Heart right ventricle (tissue), 16 donors: ENCODE measurements around the gene HOXA6. TPM values are rescaled to one million over a fixed set of nuclear protein-coding genes. Genes with fewer than 3 reads are reported as not detected.

Experiments used
- ATAC-seq, 8 donors: fragments of 200-7000 bp; cut with Tn5 transposase; one replicate each; pipeline ENCODE4 v1.9.1; 2020; ENCODE audit warnings: mild to moderate bottlenecking in 8 of 8, moderate library complexity in 8 of 8, moderate number of reproducible peaks in 1 of 8
- DNase-seq, 2 donors: peaks; one replicate each; pipeline ENCODE4 v3.0.0-alpha.2; 2020
- H3K27ac ChIP-seq, 10 donors: fragments of 200-600 bp; sonication (generic) in 2 of 10; one replicate each; pipeline versions ENCODE4 v1.5.0 to v1.8.0; 2020 to 2022; ENCODE audit warnings: mild to moderate bottlenecking in 3 of 10
- H3K27me3 ChIP-seq, 7 donors: fragments of 200-600 bp; one replicate each; pipeline ENCODE4 v1.8.0; 2021 to 2022; ENCODE audit warnings: mild to moderate bottlenecking in 2 of 7
- H3K36me3 ChIP-seq, 9 donors: fragments of 200-600 bp; sonication (generic) in 1 of 9; one replicate each; pipeline versions ENCODE4 v1.5.0 to v1.8.0; 2020 to 2022; ENCODE audit warnings: mild to moderate bottlenecking in 2 of 9
- H3K4me1 ChIP-seq, 9 donors: fragments of 200-600 bp; sonication (generic) in 1 of 9; one replicate each; pipeline versions ENCODE4 v1.5.0 to v1.8.0; 2020 to 2022; ENCODE audit warnings: mild to moderate bottlenecking in 4 of 9
- H3K4me3 ChIP-seq, 10 donors: fragments of 200-600 bp; sonication (generic) in 2 of 10; one replicate each; pipeline versions ENCODE4 v1.5.0 to v1.8.0; 2020 to 2022; ENCODE audit warnings: mild to moderate bottlenecking in 7 of 10, moderate library complexity in 2 of 10
- H3K9me3 ChIP-seq, 11 donors: fragments of 200-600 bp in 10 of 11; sonication (generic) in 2 of 11; one replicate each; pipeline versions ENCODE4 v1.5.0 to v1.8.0; 2013 to 2022; ENCODE audit warnings: mild to moderate bottlenecking in 2 of 11, control low read depth in 1 of 11, moderate library complexity in 1 of 11
- CTCF ChIP-seq, 9 donors: fragments of 200-600 bp; sonication (generic) in 2 of 9; IDR thresholded peaks; one replicate each; pipeline versions ENCODE4 v1.5.0 to v1.8.0; 2021 to 2022; ENCODE audit warnings: antibody characterized with exemption in 9 of 9, mild to moderate bottlenecking in 5 of 9, moderate library complexity in 1 of 9
- WGBS, 2 donors: extraction: QIAGEN DNeasy Blood & Tissue Kit; methylation state at CpG; one replicate each; pipeline ENCODE4 v1.1.7; 2013; ENCODE audit warnings: inconsistent platforms in 1 of 2; 5-methylcytosine and 5-hydroxymethylcytosine counted together
- intact Hi-C, 10 donors: fragments of 100-400 bp; cut with DNase I; formaldehyde crosslinking; loops; one replicate each; pipeline versions ENCODE4 v1.11.1 to v1.14.2; 2022
- polyA plus RNA-seq, 2 donors: library from polyadenylated mRNA; stranded (reverse); fragments of 200-250 nt; gene quantifications; one replicate each; pipeline ENCODE4 v1.2.3, GENCODE V29; 2013
- total RNA-seq, 10 donors: library from RNA; stranded (reverse); fragmentation: NEBNext Ultra II Directional in 3 of 10; extraction: Animal tissue kit (Norgen Biotek cat#: 25700) in 3 of 10; gene quantifications; one replicate each; pipeline versions ENCODE4 v1.2.1 to v1.2.4, GENCODE V29; 2021 to 2023
- donor health status: Arrhythmogenic right ventricular cardiomyopathy.
- donor health status: ischemic (EF 13 %, LVEDD 7.1; RV severe dilation, severe dysfunction).
- donor health status: healthy with polysubstance abuse.
- donor health status: DM: no; HTN: yes; CAD: no.
- donor health status: DM: no; HTN: no; CAD: no.
- donor health status: ischemic (EF 25% LVEDD 6.9; RV normal size, moderate dysfunction).
- donor health status: ischemic (EF 25% LVEDD 5.7; RV mildly dilated, moderate dysfunction).
- donor health status: healthy.
- donor health status: DM: yes; HTN: yes; CAD: no.
- donor health status: Ischemic cardiomyopathy.
- donor health status: ischemic (EF 35%, LVEDD 5.7; RV mildly dilated, moderate dysfunction).
- donor health status: nonischemic (EF 11% LVEDD 7.7; RV severe dilation, severe dysfunction).
- donor health status: DM: yes; HTN: yes; CAD: no.
- donor health status: PGD.
- donor health status: ischemic (EF 29% LVEDD 5.4; RV normal size, mild dysfunction).
- donor health status: nonischemic (EF 23%, LVEDD 6.1; RV moderate dilation, normal function).

Gene HOXA6
- total and polyA plus RNA-seq, 12 donors = not detected

GRCh38 chr7:27193335-27194001, 45.9 kb upstream of the HOXA6 start:
- H3K4me3 ChIP-seq = peak overlapping the region in 8 of 10 donors; percentile 14 to 41 (median 30)
- intact Hi-C loops = loop anchor here in 7 of 10 donors (5.0 to 10.0 kb wide), 5 partner anchors 581 to 901 kb away; no protein-coding TSS in a partner anchor
- H3K27me3 ChIP-seq = peaks cover 61 to 100% (median 100%) of the 10 kb centered on the region in 7 donors
- WGBS, 2 donors = 12 to 20% methylated on average over 29 of the region's 29 CpGs
- TF ChIP-seq CTCF (IDR thresholded peaks at IDR 0.05) = no peak
- ATAC-seq (no peak), DNase-seq (no peak)
- H3K27ac ChIP-seq = no peak overlapping the region
- no peaks in the 10 kb centered on the region for H3K9me3 ChIP-seq
- H3K36me3 ChIP-seq = no peaks in the 10 kb centered on the region
- peaks cover 11 to 35% (median 23%) of the 10 kb centered on the region in 9 donors for H3K4me1 ChIP-seq

- H3K4me3 ChIP-seq = peak overlapping the region; percentile 9 to 41 (median 28)
- peaks cover 61 to 100% (median 100%) of the 10 kb centered on the region in 7 donors for H3K27me3 ChIP-seq
- H3K4me1 ChIP-seq = peaks cover 14 to 41% (median 30%) of the 10 kb centered on the region in 9 donors
- ATAC-seq (peak in 3 of 8 donors; percentile 32 to 57 (median 46)), DNase-seq (no peak)
- no peak overlapping the region for H3K27ac ChIP-seq
- intact Hi-C loops = loop anchor here in 7 of 10 donors (5.0 to 10.0 kb wide), 5 partner anchors 582 to 902 kb away; no protein-coding TSS in a partner anchor
- WGBS, 2 donors = 1 to 3% methylated on average over 78 of the region's 78 CpGs
- H3K9me3 ChIP-seq = no peaks in the 10 kb centered on the region
- H3K36me3 ChIP-seq = no peaks in the 10 kb centered on the region
- TF ChIP-seq CTCF (IDR thresholded peaks at IDR 0.05) = peak in 1 of 9 donors; percentile 17
These were observed 45.2 kb upstream of the HOXA6 start for GRCh38 chr7:27192546-27193334.

- H3K4me3 ChIP-seq = peak overlapping the region in 7 of 10 donors; percentile 9 to 41 (median 30)
- DNase-seq = no peak
These were observed 44.4 kb upstream of the HOXA6 start for GRCh38 chr7:27191833-27192545.

More at GRCh38 chr7:27191833-27192545, 44.4 kb upstream of the HOXA6 start:
- peaks cover 62 to 100% (median 100%) of the 10 kb centered on the region in 7 donors for H3K27me3 ChIP-seq
- no peaks in the 10 kb centered on the region for H3K36me3 ChIP-seq
- H3K4me1 ChIP-seq = peaks cover 14 to 43% (median 32%) of the 10 kb centered on the region in 9 donors
- intact Hi-C loops = loop anchor here in 7 of 10 donors (5.0 to 10.0 kb wide), 5 partner anchors 583 to 903 kb away; no protein-coding TSS in a partner anchor
- no peak overlapping the region for H3K27ac ChIP-seq
- TF ChIP-seq CTCF (IDR thresholded peaks at IDR 0.05) = no peak
- H3K9me3 ChIP-seq = no peaks in the 10 kb centered on the region
- WGBS, 2 donors = 10 to 15% methylated on average over 42 of the region's 42 CpGs
- ATAC-seq = no peak
